NCI-H748 (cell line): Measurements from ENCODE around the gene OCA2.

Experiments used
- DNase-seq: peaks from one replicate; lab custom pipeline; 2025; ENCODE audit not compliant: unreplicated experiment; lab: John Stamatoyannopoulos, UW

OCA2 gene

DNA sequence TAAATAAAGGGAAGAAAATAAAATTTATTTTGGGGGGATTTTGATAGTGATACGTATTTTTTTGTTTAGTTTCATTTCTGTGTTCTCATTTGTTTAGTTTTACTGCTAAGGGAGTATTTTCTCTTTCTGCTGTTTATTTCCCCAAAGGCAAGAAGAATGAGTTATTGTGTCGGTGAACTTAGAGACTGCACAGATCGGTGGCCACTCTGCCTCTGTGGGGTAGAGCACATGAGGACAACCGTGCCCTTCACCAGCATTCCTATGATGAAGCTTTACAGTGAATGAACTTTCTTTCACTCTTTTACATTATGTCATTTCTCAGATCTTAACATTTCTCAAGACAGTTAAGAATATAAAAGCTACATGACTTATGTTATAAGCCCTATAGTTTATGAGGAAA is 214.4 kb downstream of the OCA2 start:
- DNase-seq, result no peak

DNA sequence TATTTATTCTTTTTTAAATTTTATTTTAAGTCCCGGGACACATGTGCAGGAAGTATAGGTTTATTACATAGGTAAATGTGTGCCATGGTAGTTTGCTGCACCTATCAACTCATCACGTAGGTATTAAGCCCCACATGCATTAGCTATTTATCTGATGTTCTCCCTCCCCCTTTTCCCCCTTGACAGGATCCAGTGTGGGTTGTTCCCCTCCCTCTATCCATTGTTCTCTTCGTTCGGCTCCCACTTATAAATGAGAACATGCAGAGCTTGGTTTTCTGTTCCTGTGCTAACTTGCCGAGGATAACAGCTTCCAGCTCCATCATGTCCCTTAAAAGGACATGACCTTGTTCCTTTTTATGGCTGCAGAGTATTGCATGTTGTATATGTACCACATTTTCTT is 220.3 kb downstream of the OCA2 start:
- no peak for DNase-seq

DNA sequence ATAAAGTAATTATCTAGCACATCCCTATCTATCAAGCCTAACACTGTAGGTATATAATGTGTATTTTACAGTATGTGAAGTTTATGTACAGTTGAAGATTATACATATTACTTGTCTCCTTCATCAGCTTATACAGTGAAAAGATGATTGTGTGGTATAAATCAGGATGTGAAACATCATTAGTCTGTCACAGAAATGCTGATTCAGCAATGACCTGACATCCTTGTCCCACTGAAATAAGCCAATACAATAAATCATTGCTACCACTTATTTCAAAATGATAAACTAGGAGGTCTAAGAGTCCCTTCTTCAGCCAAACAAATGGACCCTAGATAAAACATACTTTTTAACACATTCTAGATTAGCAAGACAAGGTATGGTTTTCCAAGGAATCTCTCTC is 225.3 kb downstream of the OCA2 start:
- DNase-seq, result no peak

DNA sequence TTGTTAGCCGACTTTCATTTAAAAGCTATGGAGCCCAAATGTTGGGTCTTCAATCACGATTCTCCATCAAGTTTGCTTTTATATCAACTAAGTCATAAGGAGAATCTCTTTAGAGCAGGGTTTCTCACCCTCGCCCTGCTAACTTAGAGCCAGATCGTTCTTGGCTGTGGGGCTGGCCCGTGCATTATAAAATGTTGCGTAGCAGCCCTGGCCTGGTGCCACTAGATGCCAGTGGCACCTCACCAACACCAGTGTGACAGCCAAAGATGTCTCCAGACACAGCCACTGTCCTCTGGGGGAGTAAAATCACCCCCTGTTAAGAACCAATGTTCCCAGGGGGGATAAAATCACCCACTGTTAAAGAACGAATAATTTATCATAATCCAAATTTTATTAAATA is 226.1 kb downstream of the OCA2 start:
- no peak for DNase-seq

DNA sequence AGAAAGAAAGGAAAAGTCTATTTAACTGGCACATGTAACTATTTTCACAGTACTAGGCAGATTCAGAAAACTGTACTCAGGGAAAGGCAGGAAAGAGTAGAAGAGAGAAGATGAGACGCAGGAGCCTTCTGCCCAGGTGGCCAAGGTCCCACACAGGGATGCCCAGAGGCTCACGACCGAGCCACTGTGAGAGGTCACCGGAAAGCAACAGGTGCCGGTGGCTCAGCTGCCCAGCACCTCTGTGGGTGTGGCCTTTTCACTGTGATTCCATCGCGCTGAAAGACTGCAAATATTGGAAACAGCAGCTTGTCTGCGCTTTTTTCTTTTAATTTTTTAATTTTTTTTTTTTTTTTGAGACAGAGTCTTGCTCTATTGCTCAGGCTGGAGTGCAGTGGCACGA is 226.8 kb downstream of the OCA2 start:
- no peak for DNase-seq

DNA sequence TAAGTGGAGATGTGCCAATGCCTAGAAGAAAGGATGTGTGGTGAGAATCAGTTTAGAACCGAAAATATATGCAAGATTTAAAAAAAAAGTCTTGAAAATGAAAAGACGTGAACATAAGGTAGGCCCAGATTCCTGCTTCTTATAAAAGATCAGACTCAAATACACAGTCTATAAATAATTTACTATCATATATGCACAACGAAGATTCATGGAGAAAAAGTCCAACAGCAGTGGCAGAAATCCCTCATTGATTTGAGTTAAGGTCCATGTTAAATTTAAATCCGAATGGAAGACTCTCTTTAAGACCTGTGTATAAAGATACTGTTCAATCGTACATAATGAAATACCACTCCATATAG is 227.2 kb downstream of the OCA2 start:
- no peak for DNase-seq

DNA sequence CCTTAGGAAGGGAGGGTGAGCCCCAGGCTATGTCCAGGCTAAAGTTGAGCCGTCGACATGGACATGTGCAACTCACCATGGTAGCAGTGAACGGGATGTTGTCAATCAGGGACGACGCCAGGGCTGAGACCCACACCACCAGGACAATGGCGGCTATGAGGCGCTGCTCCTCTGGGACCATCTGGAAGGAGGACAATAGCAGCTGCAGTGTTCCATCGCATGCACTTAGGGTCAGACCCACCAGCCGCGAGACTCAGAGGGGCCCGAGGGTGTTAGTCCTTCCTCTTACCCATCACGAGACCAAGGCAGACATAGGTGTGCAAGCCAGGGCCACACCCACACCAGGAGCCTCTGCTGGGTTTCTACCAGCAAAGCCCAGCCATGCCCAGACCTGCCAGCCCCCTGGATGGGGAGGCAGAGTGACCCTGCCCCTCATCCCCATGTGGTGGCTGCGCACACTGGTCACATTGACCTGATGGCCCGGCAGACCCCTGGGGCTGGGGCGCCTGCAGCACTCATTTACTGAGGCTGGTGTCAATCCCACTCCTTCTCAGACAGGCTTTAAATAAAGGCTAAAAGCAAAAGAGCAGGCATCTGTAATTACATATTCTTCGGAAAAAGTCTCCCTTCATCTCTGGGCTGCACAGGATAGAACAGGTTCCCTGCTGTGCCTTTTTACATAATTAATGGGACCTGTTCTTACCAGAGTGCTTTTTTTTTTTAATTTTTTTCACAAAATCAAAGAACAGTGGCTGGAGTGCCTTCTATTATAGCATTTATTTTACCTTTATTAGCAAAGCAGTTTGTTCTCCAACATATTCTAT is 227.8 kb downstream of the OCA2 start:
- no peak for DNase-seq

DNA sequence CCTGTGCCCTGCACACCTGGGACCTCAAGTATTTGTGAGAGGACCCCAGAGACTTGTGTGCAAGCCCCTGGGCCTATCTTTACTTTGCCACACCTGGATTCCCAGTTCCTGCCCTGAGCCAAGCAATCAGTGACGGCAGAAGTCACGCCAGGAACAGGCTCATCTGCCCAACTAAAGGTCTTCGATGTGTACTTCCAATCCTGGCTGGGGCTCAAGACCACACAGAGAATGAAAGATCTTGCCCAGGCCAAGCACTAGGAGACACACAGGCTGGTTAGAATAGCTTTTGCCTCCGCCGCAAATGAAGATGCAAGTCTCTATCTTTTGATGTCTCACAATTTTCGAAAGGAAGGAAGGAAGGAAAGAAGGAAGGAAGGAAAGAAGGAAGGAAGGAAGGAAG is 228.8 kb downstream of the OCA2 start:
- DNase-seq, result no peak

DNA sequence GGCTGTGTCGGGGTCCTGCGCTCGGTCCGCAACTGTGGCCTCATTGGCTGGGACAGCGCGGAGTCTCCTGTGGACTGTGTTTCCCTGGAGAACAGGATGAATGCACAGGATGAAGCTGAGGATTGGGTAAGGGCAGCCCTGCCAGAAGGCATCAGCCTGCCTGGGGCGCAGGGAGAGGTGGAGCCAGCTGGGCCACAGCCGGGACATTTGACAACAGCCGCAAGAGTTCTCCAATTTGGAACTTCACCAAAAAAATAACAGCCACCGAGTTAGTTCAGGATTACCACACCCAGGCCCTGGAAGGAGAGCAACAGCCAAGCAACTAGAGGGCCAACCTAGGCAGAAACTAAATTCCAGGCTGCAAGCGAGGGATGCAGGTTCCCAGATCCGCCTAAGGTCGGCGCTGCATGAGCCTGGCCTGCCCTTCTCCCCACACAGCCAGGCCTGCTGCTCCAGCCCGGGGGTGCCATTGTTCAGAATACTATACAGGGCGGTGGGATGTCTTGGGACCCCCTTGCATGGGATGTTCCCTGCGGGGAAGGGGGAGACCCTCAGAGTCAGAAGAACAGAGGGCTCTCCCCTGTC is 229.3 kb downstream of the OCA2 start:
- DNase-seq, result no peak

DNA sequence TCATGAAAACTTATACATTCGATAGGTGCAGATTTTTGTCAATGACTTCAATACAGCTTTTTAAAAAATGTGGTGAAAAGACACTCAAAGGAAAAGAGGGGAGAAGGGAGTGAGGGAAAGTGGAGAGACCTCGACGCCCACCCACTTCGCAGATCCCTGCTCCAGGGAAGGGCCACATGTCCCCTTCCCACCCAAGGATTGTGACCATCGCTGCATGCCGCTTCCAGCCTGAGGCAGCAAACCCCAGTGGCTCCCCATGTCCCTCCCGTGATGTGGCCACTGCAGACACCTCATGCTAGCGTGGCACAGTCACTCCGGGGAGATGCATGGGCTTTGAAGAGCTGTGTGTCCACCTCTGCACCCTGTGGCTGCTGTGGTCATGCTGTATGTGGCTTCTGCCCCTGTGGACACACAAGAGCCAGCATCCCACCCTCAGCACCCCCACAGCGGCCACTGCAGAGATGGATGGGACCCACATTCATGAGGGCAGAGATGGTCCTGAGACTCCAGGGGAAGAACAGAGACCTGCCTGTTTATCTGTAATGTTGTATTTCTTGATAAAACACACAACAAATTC is 230.2 kb downstream of the OCA2 start:
- no peak for DNase-seq

DNA sequence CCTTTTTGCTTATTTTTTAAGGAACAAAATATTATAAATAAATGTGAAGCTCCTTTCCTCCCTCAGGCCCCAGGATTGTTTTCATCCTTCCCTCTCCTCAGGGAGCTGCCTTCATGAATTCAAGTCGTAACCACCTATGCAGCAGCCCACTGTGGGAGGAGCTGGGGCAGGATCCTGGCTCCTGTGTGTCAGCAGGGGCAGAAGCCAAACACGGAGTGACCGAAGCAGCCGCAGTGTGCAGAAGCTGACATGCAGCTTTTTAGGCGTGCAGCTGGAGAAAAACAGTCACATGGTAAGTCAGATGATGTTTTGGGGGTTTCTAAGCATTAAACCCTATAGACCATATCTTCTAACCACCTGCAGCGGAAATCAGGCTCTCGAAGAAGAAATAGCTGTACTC is 231.3 kb downstream of the OCA2 start:
- DNase-seq, result no peak

DNA sequence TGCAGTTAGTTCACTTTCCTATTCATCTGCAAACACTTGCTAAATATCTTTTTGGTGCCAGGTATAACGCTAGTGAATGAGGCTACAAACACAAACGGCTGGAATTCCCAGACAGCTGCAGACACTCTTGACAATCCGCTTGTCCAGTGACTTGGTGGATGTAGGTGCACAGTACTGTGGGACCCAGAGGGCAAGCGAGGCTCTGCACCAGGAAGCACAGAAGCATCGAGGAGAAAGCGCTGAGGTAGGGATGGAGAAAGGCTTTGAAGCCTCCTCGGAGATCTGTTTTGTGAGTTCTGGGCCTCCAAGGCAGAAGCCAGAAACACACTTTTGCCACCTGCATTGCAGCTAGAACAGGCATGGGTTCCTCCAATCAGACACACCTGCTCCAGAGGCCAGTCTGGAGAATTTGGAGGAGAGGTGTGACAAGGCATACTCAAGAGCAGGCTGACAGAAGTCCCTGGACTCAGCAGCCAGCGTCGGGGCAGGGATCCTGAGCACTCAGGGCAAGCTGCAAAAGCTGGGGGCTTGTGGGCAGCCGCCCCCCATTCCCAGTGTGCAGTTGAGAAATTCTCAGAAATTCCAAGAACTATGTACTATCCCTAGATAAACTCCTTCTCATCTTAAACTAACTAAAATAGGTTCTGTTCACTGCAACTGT is 232.5 kb downstream of the OCA2 start:
- DNase-seq, result no peak

DNA sequence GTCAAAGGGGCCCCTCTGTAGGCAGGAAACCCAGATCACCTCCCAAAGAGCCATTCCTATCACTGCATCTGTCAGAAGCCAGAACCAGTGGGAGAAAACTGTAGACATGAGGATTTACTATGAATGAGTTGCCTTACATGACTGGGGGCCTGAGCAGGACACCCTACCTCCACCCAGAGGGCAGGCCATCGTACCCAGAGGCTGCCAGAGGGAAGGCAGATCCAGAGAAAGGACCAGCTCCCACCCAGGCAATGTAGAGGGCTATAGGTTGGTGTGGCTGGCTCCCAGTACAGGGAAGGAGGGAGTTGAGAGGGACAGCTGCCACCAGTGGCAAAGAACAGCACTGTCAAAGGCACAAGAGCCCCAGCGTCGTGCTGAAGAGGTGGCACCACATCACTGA is 233.2 kb downstream of the OCA2 start:
- DNase-seq, result no peak

DNA sequence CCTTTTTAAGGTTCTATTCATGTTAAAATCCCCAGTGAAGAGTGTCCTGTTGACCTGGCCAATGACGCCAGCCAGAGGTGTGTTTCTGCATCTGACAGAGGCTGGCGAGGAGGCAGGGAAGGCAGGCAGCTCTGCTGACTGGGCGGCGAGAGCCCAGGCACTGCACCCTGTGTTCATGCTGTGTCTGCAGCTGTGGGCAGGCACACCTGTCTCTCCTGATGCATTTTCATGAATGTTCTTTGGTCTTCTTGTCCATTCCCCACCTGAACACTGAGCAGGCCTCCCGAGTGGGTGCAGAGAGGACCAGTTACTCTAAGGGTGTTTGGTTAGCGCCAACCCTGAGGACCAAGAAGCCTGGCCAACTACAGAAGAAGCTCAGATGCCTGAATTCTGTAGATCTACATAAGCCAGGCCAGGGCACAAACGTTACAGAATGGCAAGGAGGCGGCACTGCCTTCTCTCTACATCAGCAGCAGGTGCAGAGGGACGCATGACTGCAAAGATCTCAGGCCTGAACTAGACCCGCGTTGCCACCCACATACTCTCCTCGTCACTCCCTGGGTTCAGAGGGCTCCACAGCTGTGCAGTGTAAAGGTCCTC is 233.7 kb downstream of the OCA2 start:
- DNase-seq, result no peak

DNA sequence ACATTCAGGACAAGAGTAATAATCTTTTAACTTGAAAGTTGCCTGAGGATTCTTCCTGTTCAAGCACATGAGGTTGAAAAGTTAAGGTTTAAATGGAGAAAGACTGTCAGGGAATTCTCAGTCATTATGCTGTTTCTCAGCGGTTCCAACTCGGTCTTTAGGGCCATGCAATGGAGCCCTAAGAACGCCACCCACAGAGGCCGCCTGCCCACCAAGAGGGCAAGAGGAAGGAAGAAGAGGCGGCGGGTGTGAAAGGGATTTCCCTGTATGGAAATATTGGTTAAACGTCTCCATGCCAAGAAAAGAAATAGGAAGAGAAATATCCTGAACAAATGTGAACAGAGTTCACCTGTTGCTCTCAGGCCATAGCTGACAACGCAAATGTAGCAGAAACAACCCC is 234.4 kb downstream of the OCA2 start:
- DNase-seq, result no peak

DNA sequence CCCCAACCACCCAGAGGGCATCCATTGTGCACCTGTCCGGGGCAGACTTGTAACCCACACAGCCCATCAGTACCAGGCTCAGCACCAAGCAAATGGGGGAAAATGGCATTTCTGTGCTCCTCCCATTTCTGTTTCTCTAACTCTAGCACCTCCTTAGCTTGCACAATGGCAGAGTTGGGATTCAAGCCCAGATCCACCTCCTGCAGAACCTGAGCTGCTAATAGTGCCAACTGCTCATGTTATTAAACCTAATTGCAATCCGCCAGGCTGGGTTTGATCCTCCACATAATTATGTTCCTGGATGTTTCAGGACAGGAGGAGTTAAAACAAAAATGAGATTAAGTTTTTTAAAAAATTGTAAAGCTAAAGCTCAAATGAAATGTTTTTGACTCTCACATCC is 235.0 kb downstream of the OCA2 start:
- no peak for DNase-seq

DNA sequence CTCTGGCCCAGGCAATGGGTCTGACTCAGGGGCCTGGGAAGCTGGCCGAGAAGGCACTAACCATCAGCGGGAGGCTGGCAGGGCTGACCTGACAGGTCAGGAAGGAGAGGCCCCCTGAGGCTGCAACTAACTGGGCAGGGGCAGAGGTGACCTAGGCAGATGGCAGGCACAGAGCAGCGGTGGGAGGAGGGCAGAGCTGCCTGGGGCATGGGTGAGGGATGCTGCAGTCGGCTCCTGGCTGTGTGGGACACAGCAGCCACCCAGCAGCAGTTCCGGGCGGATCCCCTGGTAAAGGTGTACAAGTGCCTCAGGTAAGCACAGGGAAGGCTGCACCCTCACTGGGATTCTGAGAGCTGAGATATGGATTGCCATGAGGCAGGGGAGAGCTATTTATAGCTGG is 236.1 kb downstream of the OCA2 start:
- no peak for DNase-seq

DNA sequence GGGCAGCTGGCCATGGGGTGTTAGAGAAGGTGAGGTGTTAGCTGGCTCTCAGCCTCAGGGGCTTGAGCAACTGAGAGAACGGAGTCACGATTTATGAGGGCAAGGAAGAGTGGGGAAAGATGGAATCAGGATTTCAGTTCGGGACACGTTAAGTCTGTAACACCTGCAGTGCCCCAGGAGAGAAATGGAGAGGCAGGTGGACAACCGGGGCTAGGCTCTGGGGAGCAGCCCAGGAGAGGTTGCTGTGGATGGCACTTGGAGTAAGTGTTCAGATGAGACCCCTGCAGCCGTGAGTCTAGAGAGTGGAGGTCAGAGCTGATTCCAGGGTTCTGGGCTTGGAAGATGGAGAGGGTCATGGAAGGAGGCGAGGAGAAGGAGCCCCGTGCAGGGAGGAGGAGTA is 237.9 kb downstream of the OCA2 start:
- no peak for DNase-seq

DNA sequence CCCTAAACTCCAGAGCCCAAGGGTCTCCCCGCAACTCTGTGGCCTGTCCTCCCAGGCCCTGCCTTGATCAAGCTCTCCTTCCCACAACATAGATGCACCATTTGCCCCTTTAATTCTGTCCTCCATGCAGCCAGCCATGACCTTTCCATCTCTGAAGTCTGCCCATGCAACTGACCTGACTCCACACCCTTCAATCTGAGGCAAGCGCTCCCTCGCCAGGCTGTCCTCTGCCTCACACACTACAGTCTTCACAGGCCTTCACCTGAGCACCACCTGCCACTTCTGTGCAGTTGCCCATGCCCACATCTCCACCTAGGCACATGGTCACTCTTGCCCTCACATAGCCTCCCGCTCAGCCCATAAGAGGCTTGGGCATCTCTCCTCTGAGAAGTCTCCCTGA is 244.0 kb downstream of the OCA2 start:
- no peak for DNase-seq

DNA sequence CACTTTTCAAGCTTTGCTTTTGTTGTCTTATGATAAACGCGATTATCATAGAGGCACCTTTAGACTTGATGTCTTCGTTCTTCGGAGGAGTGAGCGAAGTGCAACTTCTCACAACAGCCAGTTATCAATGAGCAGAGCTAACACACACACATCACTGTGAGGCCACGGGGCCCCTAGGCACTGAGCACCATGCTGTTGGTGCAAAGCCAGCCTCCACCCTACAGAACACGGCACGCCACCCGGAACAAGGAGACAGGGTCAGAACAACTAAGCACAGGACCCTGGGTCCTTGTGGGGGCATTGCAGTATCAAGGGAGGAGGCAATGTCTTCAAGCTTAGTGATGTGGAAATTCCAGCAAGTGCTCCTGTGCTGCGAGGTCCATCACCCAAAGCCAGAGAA is 244.5 kb downstream of the OCA2 start:
- DNase-seq, result no peak

DNA sequence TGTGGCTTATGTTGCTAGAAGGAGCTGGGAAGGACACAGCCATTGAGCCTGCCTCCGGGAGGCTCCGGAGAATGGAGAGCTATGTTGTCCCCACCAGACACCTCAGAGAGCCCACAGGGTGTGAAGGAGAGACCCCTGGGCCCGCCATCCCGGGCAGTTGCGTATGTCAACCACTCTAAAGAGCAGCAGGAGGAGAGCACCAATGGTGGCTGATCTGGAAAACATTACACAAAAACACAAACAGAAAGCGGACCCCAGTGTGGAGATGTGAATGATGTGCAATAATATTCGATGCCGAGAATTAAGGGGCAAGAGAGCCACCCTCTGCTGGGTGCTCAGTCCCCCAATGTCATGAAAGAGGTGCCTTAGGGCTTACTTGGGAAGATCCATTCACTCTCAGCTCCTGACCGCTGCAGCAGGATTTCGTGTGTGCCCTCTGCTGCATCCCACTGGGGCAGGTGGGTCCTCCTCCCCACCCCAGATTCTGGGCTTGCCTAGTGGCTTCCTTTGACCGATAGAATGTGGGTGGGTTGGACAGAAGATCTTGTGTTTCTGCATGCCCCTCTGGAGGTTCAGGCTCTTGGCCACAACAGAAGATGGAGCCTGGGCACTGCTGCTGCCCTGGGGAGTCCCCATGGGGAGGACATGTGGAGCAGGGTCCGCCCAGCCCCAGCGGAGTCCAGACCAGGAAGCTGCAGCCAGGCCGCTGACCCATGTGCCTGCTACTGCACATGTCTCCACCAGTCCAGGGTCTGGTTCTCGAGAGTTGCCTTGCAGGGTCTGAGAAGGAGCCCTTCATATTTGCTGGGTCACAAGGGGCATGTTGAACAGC is 245.3 kb downstream of the OCA2 start:
- DNase-seq, result no peak
